ENCODE data around the gene STAP1. TPM values are rescaled to one million over a fixed set of nuclear protein-coding genes. Genes with fewer than 3 reads are reported as not detected.

STAP1 gene
- total RNA-seq, 1 experiment from 2014 or later = not detected

DNA sequence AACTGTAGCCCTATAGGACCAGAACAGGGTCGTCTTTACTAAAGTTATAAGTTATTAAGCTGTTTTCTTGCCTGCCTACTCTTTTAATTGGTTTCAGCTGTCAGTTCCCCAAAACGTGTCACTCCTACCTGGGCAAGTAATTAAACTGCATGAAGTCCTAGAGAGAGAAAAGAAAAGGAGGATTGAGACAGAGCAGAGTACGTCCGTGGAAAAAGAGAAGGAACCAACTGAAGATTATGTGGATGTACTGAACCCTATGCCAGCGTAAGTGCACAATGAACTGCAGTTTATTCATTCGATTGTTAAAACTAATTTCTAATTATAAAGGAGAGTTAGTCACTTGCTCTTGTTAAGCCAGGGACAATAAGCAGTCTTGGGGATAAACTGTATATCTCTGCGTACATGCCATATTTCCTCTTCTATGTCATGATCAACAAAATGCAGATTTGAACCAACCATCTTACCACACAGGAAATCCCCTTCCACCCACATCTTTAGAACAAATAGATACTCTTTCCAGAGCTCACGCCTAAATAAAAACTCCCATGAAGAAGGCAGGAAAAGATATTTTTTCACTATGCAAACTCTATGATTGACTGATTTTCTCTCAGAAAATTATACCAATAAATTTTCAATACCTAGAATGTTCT lies 22.8 kb downstream of the STAP1 start:
- Histone ChIP-seq H4K8ac (replicated peaks; ENCODE audit: insufficient read length, low read depth, low read length) (no peak overlapping the region), H2BK12ac (ENCODE audit: insufficient read length, low read depth, low read length) (no peak overlapping the region), H3K23ac (ENCODE audit: insufficient read length, low read depth, low read length) (no peak overlapping the region), H3K4ac (ENCODE audit: low read depth, low read length) (no peak overlapping the region), H4K20me1 (ENCODE audit: control insufficient read depth, insufficient read depth, insufficient read length) (no peaks in the 10 kb centered on the region), H3K18ac (ENCODE audit: insufficient read length, low read depth, low read length) (no peak overlapping the region), H3K14ac (ENCODE audit: insufficient read depth, low read length) (no peak overlapping the region), H2BK120ac (ENCODE audit: low read depth, low read length, poor library complexity, severe bottlenecking) (no peak overlapping the region), H3K23me2 (ENCODE audit: insufficient read length, low read depth, low read length, poor library complexity, severe bottlenecking) (no peaks in the 10 kb centered on the region), H3K4me1 (ENCODE audit: insufficient read depth, low read length) (no peaks in the 10 kb centered on the region), H2BK20ac (ENCODE audit: low read depth, low read length, poor library complexity, severe bottlenecking) (no peak overlapping the region), H3T11ph (ENCODE audit: low read length) (no peak overlapping the region), H3K79me1 (ENCODE audit: insufficient read depth, low read depth, low read length, poor library complexity, severe bottlenecking) (no peaks in the 10 kb centered on the region), H3K27ac (ENCODE audit: insufficient read length, low read depth, low read length) (no peak overlapping the region), H2AK5ac (ENCODE audit: insufficient read length, low read length) (no peak overlapping the region), H2AFZ (ENCODE audit: low read length) (no peak overlapping the region), H4K91ac (ENCODE audit: insufficient read length, low read depth, low read length) (no peak overlapping the region), H2BK15ac (ENCODE audit: low read depth, low read length) (no peak overlapping the region), H3K56ac (ENCODE audit: insufficient read length, low read depth, low read length) (no peak overlapping the region), H3K79me2 (ENCODE audit: insufficient read depth, low read length) (no peaks in the 10 kb centered on the region), H3K27me3 (ENCODE audit: insufficient read depth, low read length) (no peaks in the 10 kb centered on the region), H4K5ac (ENCODE audit: insufficient read length, low read depth, low read length) (no peak overlapping the region), H2BK5ac (ENCODE audit: insufficient read length, low read length) (no peak overlapping the region), H3K9ac (ENCODE audit: extremely low read depth, insufficient read length, low read length) (no peak overlapping the region), H3K4me2 (ENCODE audit: insufficient read depth, insufficient read length, low read length) (no peak overlapping the region), H3K9me3 (ENCODE audit: control insufficient read depth, low read depth, low read length) (no peaks in the 10 kb centered on the region)
- TF ChIP-seq, protein P1, sequence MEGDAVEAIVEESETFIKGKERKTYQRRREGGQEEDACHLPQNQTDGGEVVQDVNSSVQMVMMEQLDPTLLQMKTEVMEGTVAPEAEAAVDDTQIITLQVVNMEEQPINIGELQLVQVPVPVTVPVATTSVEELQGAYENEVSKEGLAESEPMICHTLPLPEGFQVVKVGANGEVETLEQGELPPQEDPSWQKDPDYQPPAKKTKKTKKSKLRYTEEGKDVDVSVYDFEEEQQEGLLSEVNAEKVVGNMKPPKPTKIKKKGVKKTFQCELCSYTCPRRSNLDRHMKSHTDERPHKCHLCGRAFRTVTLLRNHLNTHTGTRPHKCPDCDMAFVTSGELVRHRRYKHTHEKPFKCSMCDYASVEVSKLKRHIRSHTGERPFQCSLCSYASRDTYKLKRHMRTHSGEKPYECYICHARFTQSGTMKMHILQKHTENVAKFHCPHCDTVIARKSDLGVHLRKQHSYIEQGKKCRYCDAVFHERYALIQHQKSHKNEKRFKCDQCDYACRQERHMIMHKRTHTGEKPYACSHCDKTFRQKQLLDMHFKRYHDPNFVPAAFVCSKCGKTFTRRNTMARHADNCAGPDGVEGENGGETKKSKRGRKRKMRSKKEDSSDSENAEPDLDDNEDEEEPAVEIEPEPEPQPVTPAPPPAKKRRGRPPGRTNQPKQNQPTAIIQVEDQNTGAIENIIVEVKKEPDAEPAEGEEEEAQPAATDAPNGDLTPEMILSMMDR (conservative IDR thresholded peaks at IDR 0.05) = no peak
- Mint-ChIP-seq H3K27me3 (ENCODE audit: low read depth) (no peaks in the 10 kb centered on the region), H3K9me3 (no peaks in the 10 kb centered on the region), H3K4me3 (no peak overlapping the region), H3K27ac (no peak overlapping the region), H3K36me3 (ENCODE audit: insufficient read depth in 1 of 3, low read depth in 3 of 3) (no peaks in the 10 kb centered on the region), H3K4me1 (no peaks in the 10 kb centered on the region)
- WGBS (ENCODE audit: extremely low coverage, insufficient read length, low lambda C conversion rate) = no CpG with 5 or more reads among the region's 8 CpGs
- no peak for DNase-seq
